ENCODE data around the gene SMIM13.

SMIM13 gene

GRCh38 chr6:11172501-11173327 lies 79.1 kb downstream of the SMIM13 start:
- Histone ChIP-seq H3K27ac (ENCODE audit: low read length) (no peak overlapping the region), H3K4me1 (ENCODE audit: insufficient read depth, low read length) (no peaks in the 10 kb centered on the region), H3K36me3 (ENCODE audit: insufficient read depth, low read length) (no peaks in the 10 kb centered on the region), H3K4me2 (ENCODE audit: insufficient read depth, low read length) (0 out of 2 replicates have a peak overlapping the region, but pooled peaks have one; percentile 1), H3K79me2 (ENCODE audit: insufficient read depth, low read length) (no peaks in the 10 kb centered on the region), H3K9me3 (ENCODE audit: insufficient read depth, low read length, severe bottlenecking) (no peaks in the 10 kb centered on the region), H3K27me3 (ENCODE audit: insufficient read depth, low read length, poor library complexity) (no peaks in the 10 kb centered on the region), H2AFZ (ENCODE audit: low read depth, low read length) (0 out of 2 replicates have a peak overlapping the region, but pooled peaks have one; percentile 1), H4K20me1 (ENCODE audit: insufficient read depth, low read length) (no peaks in the 10 kb centered on the region), H3K9ac (ENCODE audit: low read depth, low read length) (no peak overlapping the region), H3K4me3 (ENCODE audit: low read depth in 1 of 2, low read length in 2 of 2) (no peak overlapping the region)
- peak; percentile 83 for ATAC-seq (ENCODE audit: insufficient read depth, low read depth)
- DNase-seq = peak; percentile 74
- TF ChIP-seq EZH2 (IDR thresholded peaks at IDR 0.05; ENCODE audit: borderline replicate concordance, low read depth, low read length, severe bottlenecking) = no peak
- peak; percentile 89 for TF ChIP-seq CTCF (IDR thresholded peaks at IDR 0.05; ENCODE audit: borderline replicate concordance, extremely low read depth, low read length, poor library complexity, severe bottlenecking)

GRCh38 chr6:11174242-11174611 lies 80.6 kb downstream of the SMIM13 start:
- Histone ChIP-seq H4K20me1 (ENCODE audit: insufficient read depth, low read length) (no peaks in the 10 kb centered on the region), H3K27ac (ENCODE audit: low read length) (no peak overlapping the region), H2AFZ (ENCODE audit: low read depth, low read length) (no peak overlapping the region), H3K4me1 (ENCODE audit: insufficient read depth, low read length) (no peaks in the 10 kb centered on the region), H3K9ac (ENCODE audit: low read depth, low read length) (no peak overlapping the region), H3K36me3 (ENCODE audit: insufficient read depth, low read length) (no peaks in the 10 kb centered on the region), H3K4me2 (ENCODE audit: insufficient read depth, low read length) (no peak overlapping the region), H3K27me3 (ENCODE audit: insufficient read depth, low read length, poor library complexity) (no peaks in the 10 kb centered on the region), H3K79me2 (ENCODE audit: insufficient read depth, low read length) (no peaks in the 10 kb centered on the region), H3K4me3 (ENCODE audit: low read depth in 1 of 2, low read length in 2 of 2) (no peak overlapping the region), H3K9me3 (ENCODE audit: insufficient read depth, low read length, severe bottlenecking) (no peaks in the 10 kb centered on the region)
- TF ChIP-seq CTCF (IDR thresholded peaks at IDR 0.05; ENCODE audit: borderline replicate concordance, extremely low read depth, low read length, poor library complexity, severe bottlenecking) (no peak), EZH2 (IDR thresholded peaks at IDR 0.05; ENCODE audit: borderline replicate concordance, low read depth, low read length, severe bottlenecking) (no peak)
- ATAC-seq (ENCODE audit: insufficient read depth, low read depth) (no peak), DNase-seq (no peak)

- TF ChIP-seq CTCF (IDR thresholded peaks at IDR 0.05; ENCODE audit: borderline replicate concordance, extremely low read depth, low read length, poor library complexity, severe bottlenecking) (no peak), EZH2 (IDR thresholded peaks at IDR 0.05; ENCODE audit: borderline replicate concordance, low read depth, low read length, severe bottlenecking) (no peak)
- Histone ChIP-seq H3K36me3 (ENCODE audit: insufficient read depth, low read length) (no peaks in the 10 kb centered on the region), H2AFZ (ENCODE audit: low read depth, low read length) (no peak overlapping the region), H3K4me1 (ENCODE audit: insufficient read depth, low read length) (no peaks in the 10 kb centered on the region), H3K79me2 (ENCODE audit: insufficient read depth, low read length) (no peaks in the 10 kb centered on the region), H3K9me3 (ENCODE audit: insufficient read depth, low read length, severe bottlenecking) (no peaks in the 10 kb centered on the region), H3K27ac (ENCODE audit: low read length) (no peak overlapping the region), H3K27me3 (ENCODE audit: insufficient read depth, low read length, poor library complexity) (no peaks in the 10 kb centered on the region), H3K4me3 (ENCODE audit: low read depth in 1 of 2, low read length in 2 of 2) (no peak overlapping the region), H3K9ac (ENCODE audit: low read depth, low read length) (no peak overlapping the region), H3K4me2 (ENCODE audit: insufficient read depth, low read length) (no peak overlapping the region), H4K20me1 (ENCODE audit: insufficient read depth, low read length) (no peaks in the 10 kb centered on the region)
- no peak for ATAC-seq (ENCODE audit: insufficient read depth, low read depth)
- DNase-seq = no peak
These were observed 83.6 kb downstream of the SMIM13 start for GRCh38 chr6:11177271-11177670.
